HCT116 (cell line): ENCODE measurements around the gene SLC6A13. TPM values are rescaled to one million over a fixed set of nuclear protein-coding genes. Genes with fewer than 3 reads are reported as not detected.

Experiments used
- ATAC-seq: fragments of 200-7000 bp; cut with Tn5 transposase; 2 replicates; pipeline ENCODE4 v1.9.1; 2020; ENCODE audit warnings: mild to moderate bottlenecking, moderate library complexity
- BruUV-seq: library from RNA; stranded (reverse); fragments of 400-500 nt; replicated peaks from 2 replicates; lab custom pipeline; 2021; lab: Mats Ljungman, UMichigan
- CTCF ChIA-PET: fragments of 300-600 bp; sonication (Branson Sonifier 250); formaldehyde crosslinking; loops from one replicate; lab custom pipeline; 2021; ENCODE audit warnings: antibody characterized with exemption; lab: Charles Lee
- POLR2A ChIA-PET: fragments of 300-600, 350-600 bp; sonication (Branson Sonifier 250); formaldehyde crosslinking; loops from one replicate; lab custom pipeline; 2021; ENCODE audit warnings: antibody characterized with exemption; lab: Charles Lee
- RAD21 ChIA-PET, 2 experiments: fragments of 300-600 bp; sonication (Branson Sonifier 250); formaldehyde crosslinking; loops; one replicate each; lab custom pipeline; 2023; ENCODE audit warnings: low total read pairs in 2 of 2; ENCODE audit not compliant: uncharacterized antibody in 2 of 2, unreplicated experiment in 2 of 2, low non-redundant PET in 1 of 2; lab: Charles Lee
- DNase-seq: peaks from one replicate; pipeline ENCODE4 v3.0.0-alpha.2; 2010; ENCODE audit warnings: low read depth, low spot score
- H2AFZ ChIP-seq: fragments of 200-600 bp; shearing (Covaris generic), sonication (generic); 2 replicates; pipeline ENCODE4 v1.6.1; 2017; ENCODE audit warnings: low read depth, mixed run types, mixed read lengths, antibody characterized with exemption, low read length; ENCODE audit not compliant: poor library complexity, severe bottlenecking
- H3K27ac ChIP-seq: 2 replicates; pipeline ENCODE4 v1.5.1; 2012; ENCODE audit warnings: low read depth, low read length
- H3K27me3 ChIP-seq: fragments of 200-600 bp; sonication (generic); 2 replicates; pipeline ENCODE4 v1.6.1; 2016; ENCODE audit warnings: mixed run types, low read length, mixed read lengths; ENCODE audit not compliant: insufficient read depth
- H3K36me3 ChIP-seq, 2 experiments: fragments of 200-500 bp in 1 of 2; fragments of 200-600 bp in 1 of 2; sonication (Bioruptor generic) in 1 of 2; sonication (generic) in 1 of 2; 2 replicates each; pipeline versions ENCODE4 v1.5.1 to v1.6.1; 2014 to 2016; ENCODE audit warnings: low read length in 2 of 2, inconsistent platforms in 1 of 2, mixed read lengths in 1 of 2, mixed run types in 1 of 2; ENCODE audit not compliant: insufficient read depth in 2 of 2, control insufficient read depth in 1 of 2
- H3K4me1 ChIP-seq, 2 experiments: fragments of 200-600 bp in 1 of 2; sonication (generic) in 1 of 2; 2 replicates each; pipeline versions ENCODE4 v1.5.1 to v1.6.1; 2012 to 2017; ENCODE audit warnings: low read length in 2 of 2, inconsistent platforms in 1 of 2, mild to moderate bottlenecking in 1 of 2, mixed read lengths in 1 of 2, mixed run types in 1 of 2, moderate library complexity in 1 of 2; ENCODE audit not compliant: insufficient read depth in 2 of 2, control insufficient read depth in 1 of 2
- H3K4me2 ChIP-seq: fragments of 200-600 bp; sonication (generic); 2 replicates; pipeline ENCODE4 v1.6.1; 2017; ENCODE audit warnings: mixed run types, low read length, mixed read lengths
- H3K4me3 ChIP-seq, 2 experiments: fragments of 200-600 bp in 1 of 2; sonication (generic) in 1 of 2; replicated peaks in 1 of 2; 2 replicates each; pipeline ENCODE4 v1.5.1; 2011 to 2016; ENCODE audit warnings: low read length in 2 of 2, control low read depth in 1 of 2, low read depth in 1 of 2, mild to moderate bottlenecking in 1 of 2, mixed read lengths in 1 of 2, mixed run types in 1 of 2
- H3K79me2 ChIP-seq: fragments of 200-600 bp; sonication (generic); 2 replicates; pipeline ENCODE4 v1.6.1; 2017; ENCODE audit warnings: mild to moderate bottlenecking, mixed run types, low read length, moderate library complexity, mixed read lengths; ENCODE audit not compliant: insufficient read depth
- H3K9ac ChIP-seq: fragments of 200-600 bp; sonication (generic); 2 replicates; pipeline ENCODE4 v1.6.1; 2016; ENCODE audit warnings: low read length, mixed read lengths
- H3K9me2 ChIP-seq: fragments of 200-600 bp; sonication (generic), shearing (Covaris generic); 2 replicates; pipeline ENCODE4 v1.6.1; 2017; ENCODE audit warnings: mixed run types, mild to moderate bottlenecking, moderate library complexity; ENCODE audit not compliant: insufficient read depth
- H3K9me3 ChIP-seq, 2 experiments: fragments of 200-500 bp in 1 of 2; fragments of 200-600 bp in 1 of 2; sonication (Bioruptor generic) in 1 of 2; sonication (generic) in 1 of 2; 2 replicates each; pipeline ENCODE4 v1.6.1; 2014 to 2017; ENCODE audit warnings: low read length in 2 of 2, mixed read lengths in 2 of 2, inconsistent platforms in 1 of 2, low read depth in 1 of 2, mild to moderate bottlenecking in 1 of 2, mixed run types in 1 of 2, moderate library complexity in 1 of 2; ENCODE audit not compliant: control insufficient read depth in 1 of 2, insufficient read depth in 1 of 2
- H4K20me1 ChIP-seq: fragments of 200-600 bp; sonication (generic), shearing (Covaris generic); 2 replicates; pipeline ENCODE4 v1.6.1; 2017; ENCODE audit warnings: mixed run types, mild to moderate bottlenecking, moderate library complexity; ENCODE audit not compliant: insufficient read depth
- ATF3 ChIP-seq: IDR thresholded peaks from 2 replicates; pipeline ENCODE4 v1.6.1; 2012
- CTCF ChIP-seq, 3 experiments: fragments of 200-600 bp in 1 of 3; sonication (generic) in 1 of 3; IDR thresholded peaks in 2 of 3; conservative IDR thresholded peaks in 1 of 3; 2 replicates each; pipeline ENCODE4 v1.5.1; 2012 to 2017; ENCODE audit warnings: low read depth in 2 of 3, low read length in 2 of 3, antibody characterized with exemption in 1 of 3, borderline replicate concordance in 1 of 3, control low read depth in 1 of 3, mild to moderate bottlenecking in 1 of 3, mixed read lengths in 1 of 3, mixed run types in 1 of 3, moderate library complexity in 1 of 3; ENCODE audit not compliant: insufficient read depth in 1 of 3
- EGR1 ChIP-seq: IDR thresholded peaks from 2 replicates; pipeline ENCODE4 v1.6.1; 2012; ENCODE audit warnings: low read depth
- ELF1 ChIP-seq: IDR thresholded peaks from 2 replicates; pipeline ENCODE4 v1.6.1; 2012; ENCODE audit warnings: low read depth, borderline replicate concordance
- EZH2phosphoT487 ChIP-seq: fragments of 200-600 bp; IDR thresholded peaks from 2 replicates; pipeline ENCODE4 v1.6.1; 2018; ENCODE audit warnings: antibody characterized with exemption, borderline replicate concordance
- FOSL1 ChIP-seq: IDR thresholded peaks from 2 replicates; pipeline ENCODE4 v1.6.1; 2012; ENCODE audit warnings: low read depth
- JUND ChIP-seq: IDR thresholded peaks from 2 replicates; pipeline ENCODE4 v1.6.1; 2012
- POLR2A ChIP-seq: IDR thresholded peaks from 2 replicates; pipeline ENCODE4 v1.7.0; 2011; ENCODE audit warnings: borderline replicate concordance; ENCODE audit not compliant: insufficient read depth, insufficient read length; ENCODE audit errors: extremely low read depth
- intact Hi-C: fragments of 100-400 bp; cut with micrococcal nuclease; formaldehyde crosslinking; loops from 2 replicates; pipeline ENCODE4 v1.10.0; 2022
- total RNA-seq: library from RNA; stranded (reverse); gene quantifications from one replicate; pipeline ENCODE4 v1.2.1, GENCODE V29; 2021; ENCODE audit not compliant: unreplicated experiment

The SLC6A13 gene
- total RNA-seq, 1 experiment from 2014 or later = 0.39 TPM

- POLR2A ChIA-PET = no interaction called here
- Histone ChIP-seq H3K36me3 (no peaks in the 10 kb centered on the region), H3K79me2 (no peaks in the 10 kb centered on the region), H3K9ac (no peak overlapping the region)
- CTCF ChIA-PET = no interaction called here
- DNase-seq = no peak
- no TSS peak for BruUV-seq
- no peak for ATAC-seq
- TF ChIP-seq EZH2phosphoT487 = no peak
- TF ChIP-seq POLR2A = no peak
- TF ChIP-seq EGR1 = no peak
- no peak for TF ChIP-seq JUND
- no peak for TF ChIP-seq FOSL1
- TF ChIP-seq, all 23 proteins: peak for 0
- Histone ChIP-seq H3K9me2 (no peaks in the 10 kb centered on the region), H3K9me3 (no peaks in the 10 kb centered on the region), H4K20me1 (no peaks in the 10 kb centered on the region), H3K4me2 (no peak overlapping the region), H3K4me3 (no peak overlapping the region), H2AFZ (no peak overlapping the region), H3K27ac (no peak overlapping the region), H3K4me1 (peaks cover 0 to 6% of the 10 kb centered on the region in 2 experiments; a peak in 1 of 4 replicates), H3K27me3 (0 out of 2 replicates have a peak, but pooled peaks cover 5% of the 10 kb centered on the region)
- RAD21 ChIA-PET = no interaction called here
- intact Hi-C loops = no loop called here
These were observed 38.3 kb downstream of the SLC6A13 start for GRCh38 chr12:224330-224729.

GRCh38 chr12:223841-224240 is 38.8 kb downstream of the SLC6A13 start:
- Histone ChIP-seq H3K27ac (no peak overlapping the region), H2AFZ (no peak overlapping the region), H3K36me3 (no peaks in the 10 kb centered on the region), H3K4me1 (peaks cover 0 to 6% of the 10 kb centered on the region in 2 experiments; a peak in 1 of 4 replicates), H3K4me3 (no peak overlapping the region), H3K4me2 (no peak overlapping the region), H4K20me1 (no peaks in the 10 kb centered on the region), H3K9ac (no peak overlapping the region), H3K27me3 (0 out of 2 replicates have a peak, but pooled peaks cover under 1% of the 10 kb centered on the region), H3K9me2 (no peaks in the 10 kb centered on the region), H3K79me2 (no peaks in the 10 kb centered on the region), H3K9me3 (no peaks in the 10 kb centered on the region)
- ATAC-seq (no peak), DNase-seq (no peak)
- ChIA-PET CTCF (no interaction called here), RAD21 (no interaction called here), POLR2A (no interaction called here)
- TF ChIP-seq CTCF (IDR thresholded peaks at IDR 0.05 in 2 of 3, conservative IDR thresholded peaks at IDR 0.05 in 1 of 3; ENCODE audit: borderline replicate concordance in 1 of 3, insufficient read depth in 1 of 3, low read depth in 2 of 3, low read length in 2 of 3) (no peak), ELF1 (no peak), ATF3 (no peak)
- intact Hi-C loops = no loop called here
- no TSS peak for BruUV-seq
